GM12878 (cell line): ENCODE results near the gene NCAM1. TPM values are rescaled to one million over a fixed set of nuclear protein-coding genes. Genes with fewer than 3 reads are reported as not detected.

Source experiments
- ATAC-seq: fragments of 200-7000 bp; cut with Tn5 transposase; 3 replicates; pipeline ENCODE4 v1.9.1; 2020; ENCODE audit warnings: mild to moderate bottlenecking, moderate library complexity
- BruUV-seq: library from RNA; stranded (reverse); fragments of 400-500 nt; replicated peaks from 2 replicates; lab custom pipeline; 2021; lab: Mats Ljungman, UMichigan
- CTCF ChIA-PET: fragments of 300-600 bp; sonication (Branson Sonifier 250); formaldehyde crosslinking; extraction: SDS; loops from one replicate; lab custom pipeline; 2021; ENCODE audit warnings: inconsistent platforms; lab: Yijun Ruan, JAX
- POLR2A ChIA-PET: fragments of 350-600 bp; formaldehyde crosslinking; extraction: SDS; loops from one replicate; lab custom pipeline; 2021; ENCODE audit warnings: inconsistent platforms; lab: Charles Lee
- RAD21 ChIA-PET: fragments of 300-600 bp; sonication (Branson Sonifier 250); formaldehyde crosslinking; loops from one replicate; lab custom pipeline; 2023; ENCODE audit warnings: antibody characterized with exemption; ENCODE audit not compliant: unreplicated experiment; lab: Charles Lee
- SMC1A ChIA-PET: fragments of 300-600 bp; sonication (Branson Sonifier 250); formaldehyde crosslinking; loops from one replicate; lab custom pipeline; 2023; ENCODE audit not compliant: unreplicated experiment, uncharacterized antibody; lab: Charles Lee
- DNase-seq: peaks from one replicate; pipeline ENCODE4 v3.0.0-alpha.2; 2011; ENCODE audit warnings: low read depth, low spot score
- FAIRE-seq: peaks from 3 replicates; lab custom pipeline; 2011; peaks lifted over from hg19 to GRCh38; lab: Jason Lieb, UNC
- H2AFZ ChIP-seq: 2 replicates; pipeline ENCODE4 v1.6.0; 2011; ENCODE audit warnings: low read depth, low read length, control low read depth; ENCODE audit not compliant: control insufficient read depth
- H3K27ac ChIP-seq: 2 replicates; pipeline ENCODE4 v1.5.1; 2011; ENCODE audit warnings: control low read depth; ENCODE audit not compliant: control insufficient read depth, insufficient read depth
- H3K27me3 ChIP-seq, 2 experiments: replicated peaks in 1 of 2; 2 replicates each; pipeline versions ENCODE4 v1.6.0 to v1.6.1; 2011; ENCODE audit warnings: low read length in 1 of 2; ENCODE audit not compliant: control insufficient read depth in 2 of 2, insufficient read depth in 2 of 2
- H3K36me3 ChIP-seq, 2 experiments: 2 replicates each; pipeline ENCODE4 v1.5.1; 2011; ENCODE audit warnings: low read length in 1 of 2; ENCODE audit not compliant: control insufficient read depth in 2 of 2, insufficient read depth in 2 of 2
- H3K4me1 ChIP-seq: 2 replicates; pipeline ENCODE4 v1.6.1; 2011; ENCODE audit warnings: mild to moderate bottlenecking, low read length, moderate library complexity, mixed read lengths; ENCODE audit not compliant: control insufficient read depth, insufficient read depth
- H3K4me2 ChIP-seq: 2 replicates; pipeline ENCODE4 v1.6.0; 2011; ENCODE audit warnings: control low read depth; ENCODE audit not compliant: control insufficient read depth, insufficient read depth
- H3K4me3 ChIP-seq: fragments of 200-600 bp; sonication (generic); 2 replicates; pipeline ENCODE4 v1.5.1; 2016
- H3K79me2 ChIP-seq: 2 replicates; pipeline ENCODE4 v1.6.0; 2011; ENCODE audit warnings: low read length; ENCODE audit not compliant: control insufficient read depth, insufficient read depth
- H3K9ac ChIP-seq: 2 replicates; pipeline ENCODE4 v1.8.0; 2011; ENCODE audit warnings: low read length, control low read depth, mixed read lengths; ENCODE audit not compliant: control insufficient read depth, insufficient read depth
- H3K9me3 ChIP-seq: replicated peaks from 3 replicates; pipeline ENCODE4 v1.5.1; 2011; ENCODE audit warnings: mild to moderate bottlenecking, low read length; ENCODE audit not compliant: control insufficient read depth, insufficient read depth
- H4K20me1 ChIP-seq: 2 replicates; pipeline ENCODE4 v1.6.0; 2011; ENCODE audit not compliant: control insufficient read depth, insufficient read depth
- ASH2L ChIP-seq: fragments of 300-600, 200-600 bp; sonication (generic); IDR thresholded peaks from 2 replicates; pipeline ENCODE4 v1.6.1; 2017; ENCODE audit warnings: low read depth, mild to moderate bottlenecking, borderline replicate concordance
- CHD4 ChIP-seq: fragments of 200-600 bp; sonication (generic); IDR thresholded peaks from 2 replicates; pipeline ENCODE4 v1.6.1; 2016; ENCODE audit warnings: mild to moderate bottlenecking
- CREM ChIP-seq: IDR thresholded peaks from 2 replicates; pipeline ENCODE4 v1.6.1; 2014; ENCODE audit warnings: antibody characterized with exemption, low read depth
- DPF2 ChIP-seq: fragments of 450-650 bp; IDR thresholded peaks from 2 replicates; pipeline ENCODE4 v1.6.1; 2017; ENCODE audit warnings: mild to moderate bottlenecking
- EED ChIP-seq: sonication (generic); IDR thresholded peaks from 2 replicates; pipeline ENCODE4 v1.6.1; 2016; ENCODE audit warnings: antibody characterized with exemption, low read depth
- EGR1 ChIP-seq, 2 experiments: IDR thresholded peaks; 1 replicate in 1 of 2; 2 replicates in 1 of 2; pipeline ENCODE4 v1.6.1; 2011 to 2012; ENCODE audit warnings: low read depth in 2 of 2, low read length in 2 of 2, borderline replicate concordance in 1 of 2, mild to moderate bottlenecking in 1 of 2, moderate library complexity in 1 of 2
- HDAC6 ChIP-seq: fragments of 200-600 bp; sonication (generic); IDR thresholded peaks from one replicate; pipeline ENCODE4 v1.8.0; 2017; ENCODE audit warnings: antibody characterized with exemption; ENCODE audit not compliant: unreplicated experiment
- KDM1A ChIP-seq: fragments of 200-600 bp; sonication (generic); IDR thresholded peaks from 2 replicates; pipeline ENCODE4 v1.6.1; 2016; ENCODE audit warnings: borderline replicate concordance
- NFYA ChIP-seq: IDR thresholded peaks from 2 replicates; pipeline ENCODE4 v1.6.1; 2011; ENCODE audit warnings: low read depth, mild to moderate bottlenecking, low read length, improper control_type of control experiment, borderline replicate concordance
- RAD51 ChIP-seq: fragments of 450-650 bp; IDR thresholded peaks from 2 replicates; pipeline ENCODE4 v1.6.1; 2016; ENCODE audit warnings: moderate library complexity, mild to moderate bottlenecking, inconsistent platforms
- RCOR1 ChIP-seq: conservative IDR thresholded peaks from 2 replicates; pipeline ENCODE4 v1.6.1; 2012; ENCODE audit warnings: low read depth, low read length, improper control_type of control experiment
- SIN3A ChIP-seq: IDR thresholded peaks from 2 replicates; pipeline ENCODE4 v1.6.1; 2012; ENCODE audit warnings: low read depth, low read length, improper control_type of control experiment
- STAT3 ChIP-seq: IDR thresholded peaks from 2 replicates; pipeline ENCODE4 v1.6.1; 2011; ENCODE audit warnings: low read depth, low read length, improper control_type of control experiment
- SUPT20H ChIP-seq: IDR thresholded peaks from 2 replicates; pipeline ENCODE4 v1.6.1; 2011; ENCODE audit warnings: low read depth, mild to moderate bottlenecking, low read length, moderate library complexity, borderline replicate concordance; ENCODE audit not compliant: control insufficient read depth
- WGBS: methylation state at CpG from one replicate; pipeline ENCODE4 v1.1.6; 2016; ENCODE audit warnings: low lambda C conversion rate; ENCODE audit not compliant: insufficient replicate concordance, insufficient coverage; ENCODE audit errors: missing lambda C conversion rate; 5-methylcytosine and 5-hydroxymethylcytosine counted together
- in situ Hi-C: fragments of 300-500 bp; cut with MboI; formaldehyde crosslinking; loops from 9 replicates; pipeline ENCODE4 v1.14.3; 2018; ENCODE audit warnings: mixed read lengths
- intact Hi-C: fragments of 100-400 bp; cut with micrococcal nuclease; formaldehyde crosslinking; loops from one replicate; pipeline ENCODE4 v1.14.2; 2022; ENCODE audit not compliant: unreplicated experiment
- polyA plus RNA-seq, 11 experiments: library from polyadenylated mRNA; depleted of rRNA in 4 of 11; unstranded in 6 of 11; stranded (reverse) in 5 of 11; fragments of >200 nt; fragmentation: Nextera tagmentation in 4 of 11; fragmentation: Illumina TruSeq in 1 of 11; extraction: Ambion mirVana in 4 of 11; extraction: Trizol in 1 of 11; gene quantifications; 1 replicate in 1 of 11; 2 replicates in 10 of 11; pipeline versions ENCODE4 v1.2.1 to v1.2.3, GENCODE V29; 2011 to 2016; ENCODE audit warnings: inconsistent platforms in 2 of 11, missing spikeins in 2 of 11, low read depth in 1 of 11
- total RNA-seq, 4 experiments: library from RNA; depleted of rRNA in 3 of 4; stranded (reverse); fragments of >200 nt in 3 of 4; fragmentation: Illumina TruSeq in 1 of 4; extraction: Trizol in 1 of 4; gene quantifications; 2 replicates each; pipeline versions ENCODE4 v1.2.1 to v1.2.3, GENCODE V29; 2013 to 2021
- TF ChIP-seq, protein P1 (sequence below): IDR thresholded peaks from 2 replicates; pipeline ENCODE4 v1.6.1; 2011; ENCODE audit warnings: mild to moderate bottlenecking, low read depth, low read length, moderate library complexity; ENCODE audit not compliant: insufficient replicate concordance
- TF ChIP-seq, protein P2 (sequence below): fragments of 450-650 bp; IDR thresholded peaks from 2 replicates; pipeline ENCODE4 v1.6.1; 2017; ENCODE audit warnings: mild to moderate bottlenecking, moderate library complexity
- TF ChIP-seq, protein P3 (sequence below): fragments of 450-650 bp; conservative IDR thresholded peaks from 2 replicates; pipeline ENCODE4 v1.6.1; 2017; ENCODE audit warnings: mild to moderate bottlenecking, moderate library complexity

NCAM1 gene
- total and polyA plus RNA-seq, 10 of the 15 experiments (the other 5 are each of a cell fraction or from before 2014, with no cell fraction given), result 0.10 to 0.23 (median 0.11) TPM; not detected in 7

DNA sequence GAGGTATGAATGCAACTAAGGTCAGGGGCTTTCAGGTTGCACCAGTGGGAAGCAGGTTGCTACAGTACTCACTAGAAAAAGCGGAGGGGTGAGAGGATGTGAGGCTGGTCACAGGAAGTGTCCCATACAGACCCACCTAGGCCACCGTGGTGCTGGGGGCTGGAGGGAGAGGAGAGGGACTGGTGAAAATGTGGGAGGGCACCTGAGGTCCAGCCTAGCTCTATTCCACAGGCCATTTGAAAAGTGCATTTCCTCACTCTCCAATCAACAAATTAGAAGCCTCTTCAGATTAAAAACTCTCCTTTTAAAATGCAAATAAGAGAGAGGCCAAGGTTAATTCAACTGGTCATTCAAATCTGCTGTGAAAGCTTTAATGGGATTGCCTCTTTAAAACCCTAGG lies 38.6 kb upstream of the NCAM1 start:
- intact Hi-C loops, result no loop called here
- RAD21 ChIA-PET, result no interaction called here
- Histone ChIP-seq H3K27ac (no peak overlapping the region), H4K20me1 (no peaks in the 10 kb centered on the region), H3K4me1 (no peaks in the 10 kb centered on the region), H3K79me2 (no peaks in the 10 kb centered on the region), H3K27me3 (no peaks in the 10 kb centered on the region), H3K9me3 (no peaks in the 10 kb centered on the region), H2AFZ (no peak overlapping the region), H3K4me2 (no peak overlapping the region), H3K9ac (no peak overlapping the region), H3K36me3 (no peaks in the 10 kb centered on the region), H3K4me3 (no peak overlapping the region)
- TF ChIP-seq RCOR1 (no peak), RAD51 (no peak), SUPT20H (no peak), ASH2L (no peak), CREM (no peak), EED (no peak), STAT3 (no peak), KDM1A (no peak), NFYA (no peak), SIN3A (no peak), DPF2 (no peak), HDAC6 (no peak), EGR1 (IDR thresholded peaks at IDR 0.05; ENCODE audit: borderline replicate concordance in 1 of 2, low read depth in 2 of 2, low read length in 2 of 2) (no peak), CHD4 (no peak)
- TF ChIP-seq, protein P1, sequence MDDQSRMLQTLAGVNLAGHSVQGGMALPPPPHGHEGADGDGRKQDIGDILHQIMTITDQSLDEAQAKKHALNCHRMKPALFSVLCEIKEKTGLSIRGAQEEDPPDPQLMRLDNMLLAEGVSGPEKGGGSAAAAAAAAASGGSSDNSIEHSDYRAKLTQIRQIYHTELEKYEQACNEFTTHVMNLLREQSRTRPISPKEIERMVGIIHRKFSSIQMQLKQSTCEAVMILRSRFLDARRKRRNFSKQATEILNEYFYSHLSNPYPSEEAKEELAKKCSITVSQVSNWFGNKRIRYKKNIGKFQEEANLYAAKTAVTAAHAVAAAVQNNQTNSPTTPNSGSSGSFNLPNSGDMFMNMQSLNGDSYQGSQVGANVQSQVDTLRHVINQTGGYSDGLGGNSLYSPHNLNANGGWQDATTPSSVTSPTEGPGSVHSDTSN, result no peak
- TF ChIP-seq, protein P2, sequence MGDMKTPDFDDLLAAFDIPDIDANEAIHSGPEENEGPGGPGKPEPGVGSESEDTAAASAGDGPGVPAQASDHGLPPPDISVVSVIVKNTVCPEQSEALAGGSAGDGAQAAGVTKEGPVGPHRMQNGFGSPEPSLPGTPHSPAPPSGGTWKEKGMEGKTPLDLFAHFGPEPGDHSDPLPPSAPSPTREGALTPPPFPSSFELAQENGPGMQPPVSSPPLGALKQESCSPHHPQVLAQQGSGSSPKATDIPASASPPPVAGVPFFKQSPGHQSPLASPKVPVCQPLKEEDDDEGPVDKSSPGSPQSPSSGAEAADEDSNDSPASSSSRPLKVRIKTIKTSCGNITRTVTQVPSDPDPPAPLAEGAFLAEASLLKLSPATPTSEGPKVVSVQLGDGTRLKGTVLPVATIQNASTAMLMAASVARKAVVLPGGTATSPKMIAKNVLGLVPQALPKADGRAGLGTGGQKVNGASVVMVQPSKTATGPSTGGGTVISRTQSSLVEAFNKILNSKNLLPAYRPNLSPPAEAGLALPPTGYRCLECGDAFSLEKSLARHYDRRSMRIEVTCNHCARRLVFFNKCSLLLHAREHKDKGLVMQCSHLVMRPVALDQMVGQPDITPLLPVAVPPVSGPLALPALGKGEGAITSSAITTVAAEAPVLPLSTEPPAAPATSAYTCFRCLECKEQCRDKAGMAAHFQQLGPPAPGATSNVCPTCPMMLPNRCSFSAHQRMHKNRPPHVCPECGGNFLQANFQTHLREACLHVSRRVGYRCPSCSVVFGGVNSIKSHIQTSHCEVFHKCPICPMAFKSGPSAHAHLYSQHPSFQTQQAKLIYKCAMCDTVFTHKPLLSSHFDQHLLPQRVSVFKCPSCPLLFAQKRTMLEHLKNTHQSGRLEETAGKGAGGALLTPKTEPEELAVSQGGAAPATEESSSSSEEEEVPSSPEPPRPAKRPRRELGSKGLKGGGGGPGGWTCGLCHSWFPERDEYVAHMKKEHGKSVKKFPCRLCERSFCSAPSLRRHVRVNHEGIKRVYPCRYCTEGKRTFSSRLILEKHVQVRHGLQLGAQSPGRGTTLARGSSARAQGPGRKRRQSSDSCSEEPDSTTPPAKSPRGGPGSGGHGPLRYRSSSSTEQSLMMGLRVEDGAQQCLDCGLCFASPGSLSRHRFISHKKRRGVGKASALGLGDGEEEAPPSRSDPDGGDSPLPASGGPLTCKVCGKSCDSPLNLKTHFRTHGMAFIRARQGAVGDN, result no peak
- TF ChIP-seq, protein P3, sequence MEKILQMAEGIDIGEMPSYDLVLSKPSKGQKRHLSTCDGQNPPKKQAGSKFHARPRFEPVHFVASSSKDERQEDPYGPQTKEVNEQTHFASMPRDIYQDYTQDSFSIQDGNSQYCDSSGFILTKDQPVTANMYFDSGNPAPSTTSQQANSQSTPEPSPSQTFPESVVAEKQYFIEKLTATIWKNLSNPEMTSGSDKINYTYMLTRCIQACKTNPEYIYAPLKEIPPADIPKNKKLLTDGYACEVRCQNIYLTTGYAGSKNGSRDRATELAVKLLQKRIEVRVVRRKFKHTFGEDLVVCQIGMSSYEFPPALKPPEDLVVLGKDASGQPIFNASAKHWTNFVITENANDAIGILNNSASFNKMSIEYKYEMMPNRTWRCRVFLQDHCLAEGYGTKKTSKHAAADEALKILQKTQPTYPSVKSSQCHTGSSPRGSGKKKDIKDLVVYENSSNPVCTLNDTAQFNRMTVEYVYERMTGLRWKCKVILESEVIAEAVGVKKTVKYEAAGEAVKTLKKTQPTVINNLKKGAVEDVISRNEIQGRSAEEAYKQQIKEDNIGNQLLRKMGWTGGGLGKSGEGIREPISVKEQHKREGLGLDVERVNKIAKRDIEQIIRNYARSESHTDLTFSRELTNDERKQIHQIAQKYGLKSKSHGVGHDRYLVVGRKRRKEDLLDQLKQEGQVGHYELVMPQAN, result no peak
- SMC1A ChIA-PET, result no interaction called here
- 26% methylated on average over 2 of the region's 2 CpGs for WGBS
- no peak for DNase-seq
- in situ Hi-C loops, result no loop called here
- no TSS peak for BruUV-seq
- POLR2A ChIA-PET, result no interaction called here
- CTCF ChIA-PET, result no interaction called here
- ATAC-seq, result no peak
- no peak for FAIRE-seq
